ENCODE measurements around the gene CCDC141.

- TF ChIP-seq CTCF (IDR thresholded peaks at IDR 0.05; ENCODE audit: borderline replicate concordance, extremely low read depth, low read length, poor library complexity, severe bottlenecking) (no peak), EZH2 (IDR thresholded peaks at IDR 0.05; ENCODE audit: borderline replicate concordance, low read depth, low read length, severe bottlenecking) (no peak)
Measured at GRCh38 chr2:179036353-179036905, 13.5 kb downstream of the CCDC141 start.
